Vagina (tissue), 2 donors: ENCODE data around the gene OR7C1. TPM values are rescaled to one million over a fixed set of nuclear protein-coding genes. Genes with fewer than 3 reads are reported as not detected.
A peak's percentile ranks its signal among the peaks of the same experiment; 100 is the strongest.
"Not testable (repeated sequence)": the region's sequence is repeated elsewhere in the genome, so short reads cannot be mapped to it uniquely, and the experiment has no call there.

Experiments
- DNase-seq, 2 donors: peaks; one replicate each; pipeline ENCODE4 v3.0.0-alpha.2; 2017; ENCODE audit errors: extremely low spot score in 2 of 2
- H3K27ac ChIP-seq: fragments of 200-600 bp; sonication (generic); one replicate; pipeline ENCODE4 v1.5.1; 2019
- H3K27me3 ChIP-seq: fragments of 200-600 bp; sonication (generic); one replicate; pipeline ENCODE4 v1.5.1; 2019
- H3K36me3 ChIP-seq, 2 donors: fragments of 200-600 bp; sonication (generic); one replicate each; pipeline ENCODE4 v1.5.1; 2017 to 2019
- H3K4me1 ChIP-seq: fragments of 200-600 bp; sonication (generic); one replicate; pipeline ENCODE4 v1.5.1; 2019
- H3K4me3 ChIP-seq, 2 donors: fragments of 200-600 bp; sonication (generic); 1 replicate in 1 of 2; 2 replicates in 1 of 2; pipeline ENCODE4 v1.5.1; 2016 to 2019
- H3K9me3 ChIP-seq: fragments of 200-600 bp; sonication (generic); one replicate; pipeline ENCODE4 v1.5.1; 2019
- CTCF ChIP-seq, 3 experiments: fragments of 450-650 bp in 2 of 3; fragments of 200-600 bp in 1 of 3; sonication (generic) in 1 of 3; IDR thresholded peaks; one replicate each; pipeline ENCODE4 v1.5.1; 2017 to 2019; ENCODE audit warnings: antibody characterized with exemption in 3 of 3, mild to moderate bottlenecking in 2 of 3, moderate library complexity in 2 of 3
- POLR2A ChIP-seq, 2 donors: fragments of 450-650 bp; IDR thresholded peaks; one replicate each; pipeline ENCODE4 v1.6.1; 2017; ENCODE audit warnings: antibody characterized with exemption in 2 of 2, mild to moderate bottlenecking in 2 of 2, moderate library complexity in 2 of 2
- POLR2AphosphoS5 ChIP-seq, 2 donors: sonication (generic); formaldehyde crosslinking; IDR thresholded peaks; one replicate each; pipeline ENCODE4 v1.9.0; 2017; ENCODE audit warnings: antibody characterized with exemption in 2 of 2, mild to moderate bottlenecking in 2 of 2, low read depth in 1 of 2; ENCODE audit not compliant: insufficient read depth in 1 of 2
- intact Hi-C: fragments of 100-400 bp; cut with DNase I; formaldehyde crosslinking; loops from one replicate; pipeline ENCODE4 v1.15.1; 2023
- total RNA-seq: library from RNA; depleted of rRNA; stranded (reverse); fragments of >200 nt; gene quantifications from one replicate; pipeline ENCODE4 v1.2.3, GENCODE V29; 2016

The OR7C1 gene
- total RNA-seq, 1 donor from 2014 or later = 0.74 TPM

- peak overlapping the region; percentile 7 to 29 for H3K4me3 ChIP-seq
- no peaks in the 10 kb centered on the region for H3K9me3 ChIP-seq
- H3K27me3 ChIP-seq = no peaks in the 10 kb centered on the region
- DNase-seq = no peak
- no peak for TF ChIP-seq POLR2AphosphoS5 (IDR thresholded peaks at IDR 0.05; ENCODE audit: insufficient read depth in 1 of 2, low read depth in 1 of 2)
- TF ChIP-seq POLR2A (IDR thresholded peaks at IDR 0.05) = no peak
- TF ChIP-seq CTCF (IDR thresholded peaks at IDR 0.05) = no peak
- no peaks in the 10 kb centered on the region for H3K36me3 ChIP-seq
- H3K4me1 ChIP-seq = no peaks in the 10 kb centered on the region
- H3K27ac ChIP-seq = no peak overlapping the region
- intact Hi-C loops = no loop called here
These were observed 59.0 kb downstream of the OR7C1 start for GRCh38 chr19:14775869-14776586.

- H3K27ac ChIP-seq, H3K9me3 ChIP-seq, intact Hi-C loops, H3K27me3 ChIP-seq, DNase-seq, H3K36me3 ChIP-seq, H3K4me1 ChIP-seq, H3K4me3 ChIP-seq: not testable (repeated sequence)
These were observed 59.7 kb downstream of the OR7C1 start for GRCh38 chr19:14775326-14775725.

GRCh38 chr19:14774373-14774772, 60.6 kb downstream of the OR7C1 start:
- H3K36me3 ChIP-seq = no peaks in the 10 kb centered on the region
- no peaks in the 10 kb centered on the region for H3K27me3 ChIP-seq
- intact Hi-C loops = no loop called here
- H3K4me1 ChIP-seq = no peaks in the 10 kb centered on the region
- H3K27ac ChIP-seq = no peak overlapping the region
- H3K4me3 ChIP-seq = no peak overlapping the region
- peak in 1 of 2 donors; percentile 58 for DNase-seq
- TF ChIP-seq CTCF (IDR thresholded peaks at IDR 0.05) (no peak), POLR2A (IDR thresholded peaks at IDR 0.05) (no peak), POLR2AphosphoS5 (IDR thresholded peaks at IDR 0.05; ENCODE audit: insufficient read depth in 1 of 2, low read depth in 1 of 2) (no peak)
- H3K9me3 ChIP-seq = no peaks in the 10 kb centered on the region

GRCh38 chr19:14773722-14774121, 61.3 kb downstream of the OR7C1 start:
- H3K4me3 ChIP-seq, H3K4me1 ChIP-seq, H3K27me3 ChIP-seq, intact Hi-C loops, H3K27ac ChIP-seq, H3K36me3 ChIP-seq, H3K9me3 ChIP-seq: not testable (repeated sequence)
- peak in 1 of 2 donors; percentile 52 for DNase-seq

GRCh38 chr19:14772995-14773394, 62.0 kb downstream of the OR7C1 start:
- H3K27me3 ChIP-seq = no peaks in the 10 kb centered on the region
- DNase-seq = no peak
- H3K4me1 ChIP-seq = no peaks in the 10 kb centered on the region
- no peaks in the 10 kb centered on the region for H3K36me3 ChIP-seq
- H3K27ac ChIP-seq = no peak overlapping the region
- H3K4me3 ChIP-seq = no peak overlapping the region
- no peak for TF ChIP-seq POLR2A (IDR thresholded peaks at IDR 0.05)
- no peak for TF ChIP-seq CTCF (IDR thresholded peaks at IDR 0.05)
- TF ChIP-seq POLR2AphosphoS5 (IDR thresholded peaks at IDR 0.05; ENCODE audit: insufficient read depth in 1 of 2, low read depth in 1 of 2) = no peak
- H3K9me3 ChIP-seq = no peaks in the 10 kb centered on the region
- intact Hi-C loops = no loop called here

GRCh38 chr19:14772467-14772866, 62.5 kb downstream of the OR7C1 start:
- Histone ChIP-seq H3K4me1 (no peaks in the 10 kb centered on the region), H3K9me3 (no peaks in the 10 kb centered on the region), H3K36me3 (no peaks in the 10 kb centered on the region), H3K27me3 (no peaks in the 10 kb centered on the region), H3K4me3 (no peak overlapping the region), H3K27ac (no peak overlapping the region)
- no peak for TF ChIP-seq CTCF (IDR thresholded peaks at IDR 0.05)
- DNase-seq = no peak
- intact Hi-C loops = no loop called here
